ENCODE measurements around the gene ACSS1. TPM values are rescaled to one million over a fixed set of nuclear protein-coding genes. Genes with fewer than 3 reads are reported as not detected.

Gene ACSS1
- polyA plus RNA-seq, 1 experiment, result 1.1 TPM

- TF ChIP-seq CTCF (IDR thresholded peaks at IDR 0.05; ENCODE audit: low read depth, low read length), result no peak
- Histone ChIP-seq H3K9me3 (ENCODE audit: control insufficient read depth, insufficient read depth, low read length) (no peaks in the 10 kb centered on the region), H3K27ac (ENCODE audit: low read depth, low read length) (no peak overlapping the region), H3K27me3 (ENCODE audit: control insufficient read depth, insufficient read depth, low read length) (peaks cover 10% of the 10 kb centered on the region), H3K4me3 (ENCODE audit: low read depth, low read length) (no peak overlapping the region)
- POLR2A ChIA-PET, result no interaction called here
- no peak for DNase-seq (ENCODE audit: low read depth, low spot score)
- CTCF ChIA-PET, result no interaction called here
These were observed 43.1 kb downstream of the ACSS1 start for GRCh38 chr20:25014816-25015215.

- POLR2A ChIA-PET, result no interaction called here
- no peak overlapping the region for H3K4me3 ChIP-seq (ENCODE audit: low read depth, low read length)
- H3K9me3 ChIP-seq (ENCODE audit: control insufficient read depth, insufficient read depth, low read length), result no peaks in the 10 kb centered on the region
- H3K27me3 ChIP-seq (ENCODE audit: control insufficient read depth, insufficient read depth, low read length), result peaks cover 10% of the 10 kb centered on the region
- H3K27ac ChIP-seq (ENCODE audit: low read depth, low read length), result no peak overlapping the region
- CTCF ChIA-PET, result no interaction called here
- TF ChIP-seq CTCF (IDR thresholded peaks at IDR 0.05; ENCODE audit: low read depth, low read length), result no peak
- DNase-seq (ENCODE audit: low read depth, low spot score), result no peak
These were observed 44.2 kb downstream of the ACSS1 start for GRCh38 chr20:25013478-25014380.

GRCh38 chr20:25012616-25013189, 45.2 kb downstream of the ACSS1 start:
- Histone ChIP-seq H3K27me3 (ENCODE audit: control insufficient read depth, insufficient read depth, low read length) (peaks cover 10% of the 10 kb centered on the region), H3K27ac (ENCODE audit: low read depth, low read length) (no peak overlapping the region), H3K4me3 (ENCODE audit: low read depth, low read length) (no peak overlapping the region), H3K9me3 (ENCODE audit: control insufficient read depth, insufficient read depth, low read length) (no peaks in the 10 kb centered on the region)
- TF ChIP-seq CTCF (IDR thresholded peaks at IDR 0.05; ENCODE audit: low read depth, low read length), result no peak
- POLR2A ChIA-PET, result no interaction called here
- CTCF ChIA-PET, result no interaction called here
- no peak for DNase-seq (ENCODE audit: low read depth, low spot score)

GRCh38 chr20:25011831-25012241, 46.1 kb downstream of the ACSS1 start:
- Histone ChIP-seq H3K27ac (ENCODE audit: low read depth, low read length) (no peak overlapping the region), H3K9me3 (ENCODE audit: control insufficient read depth, insufficient read depth, low read length) (no peaks in the 10 kb centered on the region), H3K4me3 (ENCODE audit: low read depth, low read length) (no peak overlapping the region), H3K27me3 (ENCODE audit: control insufficient read depth, insufficient read depth, low read length) (peaks cover 5% of the 10 kb centered on the region)
- DNase-seq (ENCODE audit: low read depth, low spot score), result no peak
- CTCF ChIA-PET, result no interaction called here
- POLR2A ChIA-PET, result no interaction called here
- TF ChIP-seq CTCF (IDR thresholded peaks at IDR 0.05; ENCODE audit: low read depth, low read length), result no peak

- no peak for DNase-seq (ENCODE audit: low read depth, low spot score)
- Histone ChIP-seq H3K27me3 (ENCODE audit: control insufficient read depth, insufficient read depth, low read length) (peaks cover 5% of the 10 kb centered on the region), H3K27ac (ENCODE audit: low read depth, low read length) (no peak overlapping the region), H3K4me3 (ENCODE audit: low read depth, low read length) (no peak overlapping the region), H3K9me3 (ENCODE audit: control insufficient read depth, insufficient read depth, low read length) (no peaks in the 10 kb centered on the region)
- ChIA-PET POLR2A (no interaction called here), CTCF (no interaction called here)
- TF ChIP-seq CTCF (IDR thresholded peaks at IDR 0.05; ENCODE audit: low read depth, low read length), result no peak
These were observed 46.7 kb downstream of the ACSS1 start for GRCh38 chr20:25011261-25011660.

Measured in AG04450 (cell line).